Activated effector memory CD4-positive, alpha-beta T cell treated with anti-CD3 and anti-CD28 coated beads, Interleukin-2, amount 50 U/mL, for 16 hours (primary cell): ENCODE data around the gene ENPP1.

Experiments used
- DNase-seq: peaks from one replicate; pipeline ENCODE4 v3.0.0-alpha.2; 2020

ENPP1 gene

GRCh38 chr6:131787766-131788712 is 19.8 kb upstream of the ENPP1 start:
- no peak for DNase-seq

- no peak for DNase-seq
Measured at GRCh38 chr6:131789219-131789618, 18.6 kb upstream of the ENPP1 start.

- no peak for DNase-seq
Measured at GRCh38 chr6:131791476-131791875, 16.3 kb upstream of the ENPP1 start.

- DNase-seq = no peak
Measured at GRCh38 chr6:131792091-131792496, 15.7 kb upstream of the ENPP1 start.

- DNase-seq = no peak
Measured at GRCh38 chr6:131795366-131795765, 12.5 kb upstream of the ENPP1 start.

GRCh38 chr6:131802347-131802746 is 5.5 kb upstream of the ENPP1 start:
- no peak for DNase-seq

GRCh38 chr6:131803007-131803769 is 4.6 kb upstream of the ENPP1 start:
- DNase-seq = no peak

GRCh38 chr6:131804131-131804530 is 3.7 kb upstream of the ENPP1 start:
- no peak for DNase-seq

GRCh38 chr6:131807321-131807643 is 538 bp upstream of the ENPP1 start:
- no peak for DNase-seq

- no peak for DNase-seq
Measured at GRCh38 chr6:131808460-131809269, 845 bp downstream of the ENPP1 start.

GRCh38 chr6:131811500-131811899 is 3.7 kb downstream of the ENPP1 start:
- no peak for DNase-seq

- no peak for DNase-seq
Measured at GRCh38 chr6:131813991-131814390, 6.2 kb downstream of the ENPP1 start.

GRCh38 chr6:131816869-131817268 is 9.0 kb downstream of the ENPP1 start:
- no peak for DNase-seq

- DNase-seq = no peak
Measured at GRCh38 chr6:131819572-131820124, 11.8 kb downstream of the ENPP1 start.

GRCh38 chr6:131821010-131821807 is 13.4 kb downstream of the ENPP1 start:
- no peak for DNase-seq

- DNase-seq = no peak
Measured at GRCh38 chr6:131822119-131822518, 14.3 kb downstream of the ENPP1 start.

GRCh38 chr6:131823276-131823902 is 15.6 kb downstream of the ENPP1 start:
- DNase-seq = no peak

GRCh38 chr6:131825946-131826345 is 18.1 kb downstream of the ENPP1 start:
- DNase-seq = no peak

- DNase-seq = no peak
Measured at GRCh38 chr6:131828080-131828479, 20.3 kb downstream of the ENPP1 start.

- DNase-seq = no peak
Measured at GRCh38 chr6:131828951-131829350, 21.1 kb downstream of the ENPP1 start.

- DNase-seq = no peak
Measured at GRCh38 chr6:131831392-131831791, 23.6 kb downstream of the ENPP1 start.

GRCh38 chr6:131831886-131832285 is 24.1 kb downstream of the ENPP1 start:
- DNase-seq = no peak
